GM23338 (cell line): ENCODE results near the gene ADGRF3. TPM values are rescaled to one million over a fixed set of nuclear protein-coding genes. Genes with fewer than 3 reads are reported as not detected.

Source experiments
- ATAC-seq: fragments of 200-7000 bp; cut with Tn5 transposase; 3 replicates; pipeline ENCODE4 v1.9.1; 2020
- DNase-seq: peaks from one replicate; pipeline ENCODE4 v3.0.0-alpha.2; 2015; ENCODE audit warnings: low spot score
- H2AFZ ChIP-seq: fragments of 200-600 bp; sonication (generic); 2 replicates; pipeline ENCODE4 v1.8.0; 2016; ENCODE audit warnings: antibody characterized with exemption, mild to moderate bottlenecking, moderate library complexity
- H3F3A ChIP-seq: fragments of 200-600 bp; sonication (generic); replicated peaks from 2 replicates; pipeline ENCODE4 v1.8.0; 2017; ENCODE audit warnings: antibody characterized with exemption, mixed run types, low read depth
- H3K27ac ChIP-seq: fragments of 200-600 bp; sonication (generic); 2 replicates; pipeline ENCODE4 v1.6.1; 2016; ENCODE audit warnings: low read depth
- H3K27me3 ChIP-seq: fragments of 200-600 bp; sonication (generic); 2 replicates; pipeline ENCODE4 v1.8.0; 2016; ENCODE audit warnings: mild to moderate bottlenecking, mixed run types, moderate library complexity; ENCODE audit not compliant: insufficient read depth
- H3K36me3 ChIP-seq: fragments of 200-600 bp; sonication (generic); 2 replicates; pipeline ENCODE4 v1.8.0; 2016; ENCODE audit warnings: mild to moderate bottlenecking; ENCODE audit not compliant: insufficient read depth
- H3K4me1 ChIP-seq: fragments of 200-600 bp; sonication (generic); 2 replicates; pipeline ENCODE4 v1.8.0; 2016; ENCODE audit warnings: mild to moderate bottlenecking, moderate library complexity; ENCODE audit not compliant: insufficient read depth
- H3K4me2 ChIP-seq: fragments of 200-600 bp; sonication (generic); 2 replicates; pipeline ENCODE4 v1.7.1; 2017; ENCODE audit warnings: mixed run types
- H3K4me3 ChIP-seq: fragments of 200-600 bp; sonication (generic); 2 replicates; pipeline ENCODE4 v1.6.1; 2016; ENCODE audit warnings: mixed run types
- H3K79me2 ChIP-seq: fragments of 200-600 bp; sonication (generic); replicated peaks from 2 replicates; pipeline ENCODE4 v1.8.0; 2017; ENCODE audit warnings: mild to moderate bottlenecking; ENCODE audit not compliant: insufficient read depth
- H3K9me2 ChIP-seq: fragments of 200-600 bp; sonication (generic); 2 replicates; pipeline ENCODE4 v1.8.0; 2017; ENCODE audit not compliant: insufficient read depth
- H4K20me1 ChIP-seq: fragments of 200-600 bp; sonication (generic); replicated peaks from 2 replicates; pipeline ENCODE4 v1.8.0; 2017; ENCODE audit warnings: mild to moderate bottlenecking; ENCODE audit not compliant: insufficient read depth
- H3K27ac Mint-ChIP-seq: 2 replicates; pipeline ENCODE4 v1.8.0; 2020; ENCODE audit warnings: inconsistent platforms, mild to moderate bottlenecking, moderate library complexity, mixed read lengths
- H3K27me3 Mint-ChIP-seq: 3 replicates; pipeline ENCODE4 v1.8.0; 2022; ENCODE audit warnings: low read depth, mild to moderate bottlenecking, moderate library complexity, mixed read lengths, inconsistent platforms; ENCODE audit not compliant: insufficient read depth, poor library complexity
- H3K36me3 Mint-ChIP-seq: 3 replicates; pipeline ENCODE4 v1.8.0; 2021; ENCODE audit warnings: low read depth, mild to moderate bottlenecking, inconsistent platforms, moderate library complexity, mixed read lengths
- H3K4me1 Mint-ChIP-seq: 3 replicates; pipeline ENCODE4 v1.8.0; 2020; ENCODE audit warnings: mild to moderate bottlenecking, inconsistent platforms, mixed read lengths
- H3K4me3 Mint-ChIP-seq: 3 replicates; pipeline ENCODE4 v1.8.0; 2021; ENCODE audit warnings: moderate library complexity, mild to moderate bottlenecking, inconsistent platforms, mixed read lengths
- H3K9me3 Mint-ChIP-seq: 3 replicates; pipeline ENCODE4 v1.8.0; 2020; ENCODE audit warnings: moderate library complexity, mild to moderate bottlenecking, inconsistent platforms, mixed read lengths
- CREB1 ChIP-seq: fragments of 250-450 bp; sonication (Bioruptor Pico); IDR thresholded peaks from 2 replicates; pipeline ENCODE4 v1.5.0; 2020; ENCODE audit warnings: low read depth, mild to moderate bottlenecking, moderate library complexity
- CTCF ChIP-seq, 2 experiments: fragments of 200-600 bp in 1 of 2; sonication (generic) in 1 of 2; conservative IDR thresholded peaks; 2 replicates each; pipeline versions ENCODE4 v1.5.1 to v1.6.1; 2016 to 2017; ENCODE audit warnings: antibody characterized with exemption in 2 of 2, low read depth in 2 of 2, mild to moderate bottlenecking in 2 of 2, moderate library complexity in 1 of 2
- ETS1 ChIP-seq: IDR thresholded peaks from 2 replicates; pipeline ENCODE4 v1.6.1; 2016; ENCODE audit warnings: antibody characterized with exemption
- EZH2 ChIP-seq: fragments of 200-600 bp; sonication (generic); IDR thresholded peaks from one replicate; pipeline ENCODE4 v1.8.0; 2017; ENCODE audit warnings: antibody characterized with exemption, mild to moderate bottlenecking, low read depth; ENCODE audit not compliant: unreplicated experiment
- EZH2phosphoT487 ChIP-seq: fragments of 200-600 bp; sonication (generic); IDR thresholded peaks from one replicate; pipeline ENCODE4 v1.8.1; 2018; ENCODE audit warnings: antibody characterized with exemption; ENCODE audit not compliant: unreplicated experiment
- JUNB ChIP-seq: IDR thresholded peaks from one replicate; pipeline ENCODE4 v1.6.1; 2016; ENCODE audit warnings: antibody characterized with exemption; ENCODE audit not compliant: unreplicated experiment
- NANOG ChIP-seq: IDR thresholded peaks from 2 replicates; pipeline ENCODE4 v1.6.1; 2016; ENCODE audit warnings: antibody characterized with exemption, borderline replicate concordance
- POLR2AphosphoS5 ChIP-seq: IDR thresholded peaks from 2 replicates; pipeline ENCODE4 v1.6.1; 2016; ENCODE audit warnings: antibody characterized with exemption, low read depth
- REST ChIP-seq: IDR thresholded peaks from one replicate; pipeline ENCODE4 v1.6.1; 2018; ENCODE audit warnings: antibody characterized with exemption; ENCODE audit not compliant: unreplicated experiment
- STAT1 ChIP-seq: IDR thresholded peaks from one replicate; pipeline ENCODE4 v1.6.1; 2016; ENCODE audit warnings: antibody characterized with exemption; ENCODE audit not compliant: unreplicated experiment
- ZNF114 ChIP-seq: fragments of 250-450 bp; sonication (Bioruptor Pico); IDR thresholded peaks from 2 replicates; pipeline ENCODE4 v1.5.0; 2020; ENCODE audit warnings: mild to moderate bottlenecking, moderate library complexity
- ZNF331 ChIP-seq: fragments of 250-450 bp; sonication (Bioruptor Pico); IDR thresholded peaks from 2 replicates; pipeline ENCODE4 v1.5.0; 2020; ENCODE audit warnings: low read depth, mild to moderate bottlenecking, moderate library complexity
- ZNF462 ChIP-seq: fragments of 250-450 bp; sonication (Bioruptor Pico); IDR thresholded peaks from 2 replicates; pipeline ENCODE4 v1.5.0; 2020; ENCODE audit warnings: mild to moderate bottlenecking, moderate library complexity
- polyA plus RNA-seq: library from polyadenylated mRNA; unstranded; fragments of >200 nt; fragmentation: Nextera tagmentation; extraction: Ambion mirVana; gene quantifications from 2 replicates; pipeline ENCODE4 v1.2.1, GENCODE V29; 2016
- total RNA-seq: library from RNA; depleted of rRNA; stranded (reverse); fragments of >200 nt; shearing (Covaris generic); gene quantifications from 2 replicates; pipeline ENCODE4 v1.2.3, GENCODE V29; 2014

The ADGRF3 gene
- total and polyA plus RNA-seq, 2 experiments from 2014 or later: 0.38 to 0.39 TPM

- TF ChIP-seq CTCF (conservative IDR thresholded peaks at IDR 0.05; ENCODE audit: low read depth in 2 of 2): no peak
- no peak for TF ChIP-seq POLR2AphosphoS5
- no peak for TF ChIP-seq EZH2
- TF ChIP-seq ETS1: no peak
- TF ChIP-seq ZNF114 (CRISPR knock-in tag): no peak
- no peak for TF ChIP-seq NANOG
- TF ChIP-seq STAT1: no peak
- TF ChIP-seq CREB1: no peak
- no peak for TF ChIP-seq REST
- TF ChIP-seq EZH2phosphoT487: no peak
- TF ChIP-seq JUNB: no peak
These were observed 11.4 kb downstream of the ADGRF3 start (continued) for GRCh38 chr2:26335231-26335630.

- Mint-ChIP-seq H3K36me3 (no peaks in the 10 kb centered on the region), H3K4me3 (no peak overlapping the region), H3K4me1 (peaks cover 12% of the 10 kb centered on the region), H3K9me3 (no peaks in the 10 kb centered on the region), H3K27me3 (peaks cover 7% of the 10 kb centered on the region), H3K27ac (no peak overlapping the region)
- H2AFZ ChIP-seq: no peak overlapping the region
- H3K9me2 ChIP-seq: no peaks in the 10 kb centered on the region
- H3K4me3 ChIP-seq: no peak overlapping the region
- H3K4me2 ChIP-seq: no peak overlapping the region
- H3K27ac ChIP-seq: no peak overlapping the region
- ATAC-seq (no peak), DNase-seq (no peak)
- no peaks in the 10 kb centered on the region for H3K36me3 ChIP-seq
- no peaks in the 10 kb centered on the region for H3F3A ChIP-seq
- H3K4me1 ChIP-seq: no peaks in the 10 kb centered on the region
- H3K79me2 ChIP-seq: no peaks in the 10 kb centered on the region
- H3K27me3 ChIP-seq: no peaks in the 10 kb centered on the region
- H4K20me1 ChIP-seq: no peaks in the 10 kb centered on the region
- TF ChIP-seq EZH2 (no peak), EZH2phosphoT487 (no peak), CREB1 (no peak), JUNB (no peak), NANOG (no peak), ZNF114 (CRISPR knock-in tag) (no peak), STAT1 (no peak), ZNF462 (no peak), ZNF331 (CRISPR knock-in tag) (no peak)
These were observed 13.3 kb downstream of the ADGRF3 start for GRCh38 chr2:26333293-26333692.
